Nucleus accumbens (tissue), 56 donors: ENCODE data around the gene FOXO6.

Source experiments
- DNase-seq, 56 donors: peaks; one replicate each; lab custom pipeline; 2025; lab: John Stamatoyannopoulos, UW

FOXO6 gene

GRCh38 chr1:41380979-41381691 lies 19.9 kb downstream of the FOXO6 start:
- DNase-seq = peak in 39 of 56 donors; percentile 12 to 83 (median 47)

DNA sequence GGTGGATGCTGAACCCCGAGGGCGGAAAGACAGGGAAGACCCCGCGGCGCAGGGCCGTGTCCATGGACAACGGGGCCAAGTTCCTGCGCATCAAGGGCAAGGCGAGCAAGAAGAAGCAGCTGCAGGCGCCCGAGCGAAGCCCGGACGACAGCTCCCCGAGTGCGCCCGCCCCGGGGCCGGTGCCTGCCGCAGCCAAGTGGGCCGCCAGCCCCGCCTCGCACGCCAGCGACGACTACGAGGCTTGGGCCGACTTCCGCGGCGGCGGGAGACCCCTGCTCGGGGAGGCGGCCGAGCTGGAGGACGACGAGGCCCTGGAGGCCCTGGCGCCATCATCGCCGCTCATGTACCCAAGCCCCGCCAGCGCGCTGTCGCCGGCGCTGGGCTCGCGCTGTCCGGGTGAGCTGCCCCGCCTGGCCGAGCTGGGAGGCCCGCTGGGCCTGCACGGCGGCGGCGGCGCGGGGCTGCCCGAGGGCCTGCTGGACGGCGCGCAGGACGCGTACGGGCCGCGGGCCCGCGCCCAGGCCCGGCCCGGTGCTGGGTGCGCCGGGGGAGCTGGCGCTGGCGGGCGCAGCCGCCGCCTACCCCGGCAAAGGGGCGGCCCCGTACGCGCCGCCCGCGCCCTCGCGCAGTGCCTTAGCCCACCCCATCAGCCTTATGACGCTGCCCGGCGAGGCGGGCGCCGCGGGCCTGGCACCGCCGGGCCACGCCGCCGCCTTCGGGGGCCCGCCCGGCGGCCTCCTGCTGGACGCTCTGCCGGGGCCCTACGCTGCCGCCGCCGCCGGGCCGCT lies 20.7 kb downstream of the FOXO6 start:
- peak in 4 of 56 donors; percentile 21 to 43 (median 27) for DNase-seq

- peak in 4 of 56 donors; percentile 18 to 57 (median 22) for DNase-seq
Measured at GRCh38 chr1:41382480-41383090, 21.4 kb downstream of the FOXO6 start.

DNA sequence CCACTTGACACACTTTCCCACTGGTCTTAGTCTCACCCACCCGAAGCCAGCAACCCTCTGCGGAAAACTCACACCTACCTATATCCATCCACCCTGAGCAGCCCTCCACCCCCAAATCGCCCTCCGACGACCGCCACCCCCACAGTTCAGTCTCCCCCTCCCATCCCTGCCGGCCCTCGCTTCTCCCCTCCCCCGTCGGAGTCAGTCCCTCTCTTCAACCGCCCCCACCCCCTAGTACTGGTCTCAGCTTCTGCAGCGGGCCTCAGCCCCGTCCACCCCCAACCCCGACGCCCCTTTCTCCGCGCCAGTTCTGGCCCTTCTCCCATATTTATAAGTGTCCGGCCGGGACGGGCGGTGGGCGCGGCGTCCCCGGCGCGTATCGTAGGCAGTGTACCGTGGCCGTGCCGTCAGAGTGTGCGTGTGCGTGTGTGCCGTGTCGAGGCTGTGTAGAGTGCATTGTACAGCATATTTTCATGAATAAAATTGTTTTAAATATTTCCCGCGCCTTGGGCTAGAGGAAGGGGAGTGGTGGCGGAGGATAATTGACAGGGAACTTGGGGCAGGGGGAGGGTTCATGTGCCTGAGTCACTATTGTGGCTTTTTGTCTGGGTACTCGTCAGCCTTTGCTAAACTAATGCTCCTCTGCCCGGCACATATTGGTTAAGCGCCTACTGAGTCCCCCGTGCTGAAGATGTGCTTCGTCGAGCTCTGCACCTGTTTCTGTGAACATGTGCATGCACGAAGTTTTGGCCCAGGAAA lies 22.0 kb downstream of the FOXO6 start:
- no peak for DNase-seq

- DNase-seq = no peak
Measured at GRCh38 chr1:41384579-41384978, 23.3 kb downstream of the FOXO6 start.

DNA sequence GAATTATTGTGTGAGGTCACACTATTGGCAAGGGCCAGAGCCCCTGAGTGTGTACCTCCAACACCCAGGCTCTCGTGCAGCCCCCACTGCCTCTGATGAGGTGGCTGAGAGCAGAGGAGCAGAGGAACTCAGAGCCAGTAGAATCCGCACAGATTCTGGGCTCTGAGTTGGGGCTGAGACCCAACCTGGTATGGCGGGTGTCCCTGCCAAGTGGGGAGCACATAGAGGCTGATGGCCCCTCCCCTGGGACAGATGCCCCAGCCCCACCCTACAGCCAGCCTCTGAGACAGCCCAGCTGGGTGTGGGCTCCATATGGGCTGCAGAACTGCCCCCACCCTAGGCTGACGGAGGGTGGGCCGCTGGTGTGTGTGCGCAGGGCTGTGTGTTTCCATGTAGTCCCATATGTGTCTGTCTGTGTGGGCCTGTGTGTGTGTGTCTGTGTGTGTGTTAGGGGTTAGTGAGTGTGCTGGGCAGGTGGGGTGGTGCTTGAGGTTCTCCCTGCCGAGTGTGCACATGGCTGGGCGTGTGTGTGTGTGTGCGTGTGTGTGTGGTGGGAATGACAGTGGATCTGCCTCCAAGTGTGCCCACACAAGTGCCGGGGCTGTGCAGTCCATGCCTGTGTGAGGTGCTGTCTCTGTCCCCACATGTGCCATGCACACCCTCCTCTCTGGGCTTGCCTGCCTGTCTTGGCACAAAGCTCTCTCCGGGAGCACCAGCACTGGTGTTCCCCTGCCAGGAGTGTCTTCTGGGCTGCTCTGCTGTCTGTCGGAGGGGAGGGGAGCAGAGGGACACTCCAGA lies 24.4 kb downstream of the FOXO6 start:
- DNase-seq = peak in 1 of 56 donors; percentile 28

GRCh38 chr1:41386196-41386663 lies 25.0 kb downstream of the FOXO6 start:
- no peak for DNase-seq

DNA sequence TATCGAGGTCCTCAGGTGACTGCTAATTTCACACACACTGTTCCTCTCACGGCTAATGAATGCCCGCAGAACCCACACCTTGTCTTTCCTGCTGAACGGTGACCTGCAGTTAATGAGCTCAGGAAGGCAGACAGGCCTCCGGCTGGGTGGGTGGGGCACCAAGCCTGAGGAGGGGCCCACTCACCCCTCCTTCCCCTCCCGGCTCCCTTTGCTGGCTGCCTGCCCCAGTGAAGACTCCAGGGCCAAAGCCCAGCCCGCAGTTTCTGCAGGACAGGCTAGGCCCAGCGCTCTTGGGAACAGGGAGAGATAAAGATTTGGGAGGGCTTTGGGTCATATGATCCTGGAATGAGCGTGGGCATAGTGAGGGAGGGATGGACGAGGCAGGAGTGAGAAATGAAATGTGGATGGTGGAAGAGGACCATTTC lies 26.4 kb downstream of the FOXO6 start:
- DNase-seq = peak in 29 of 56 donors; percentile 8 to 72 (median 33)

DNA sequence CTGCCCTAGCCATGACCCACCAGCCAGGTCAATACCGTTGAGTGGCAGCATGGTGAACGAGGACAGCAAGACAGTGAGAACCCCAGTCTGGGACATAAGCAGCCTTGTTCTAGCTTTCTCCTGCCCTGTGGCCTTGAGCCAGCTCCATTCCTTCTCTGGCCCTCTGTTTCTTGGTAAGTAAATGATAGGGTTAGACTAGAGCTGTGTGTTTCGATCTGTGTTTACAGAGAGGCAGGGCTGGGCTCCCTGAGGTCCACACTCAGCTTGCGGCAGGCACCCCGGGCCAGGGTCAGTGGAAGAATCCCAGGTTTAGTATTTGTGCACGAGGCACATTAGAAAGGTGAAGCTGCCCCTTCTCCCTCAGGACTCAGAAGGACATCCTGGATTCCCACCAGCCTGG lies 27.3 kb downstream of the FOXO6 start:
- no peak for DNase-seq

DNA sequence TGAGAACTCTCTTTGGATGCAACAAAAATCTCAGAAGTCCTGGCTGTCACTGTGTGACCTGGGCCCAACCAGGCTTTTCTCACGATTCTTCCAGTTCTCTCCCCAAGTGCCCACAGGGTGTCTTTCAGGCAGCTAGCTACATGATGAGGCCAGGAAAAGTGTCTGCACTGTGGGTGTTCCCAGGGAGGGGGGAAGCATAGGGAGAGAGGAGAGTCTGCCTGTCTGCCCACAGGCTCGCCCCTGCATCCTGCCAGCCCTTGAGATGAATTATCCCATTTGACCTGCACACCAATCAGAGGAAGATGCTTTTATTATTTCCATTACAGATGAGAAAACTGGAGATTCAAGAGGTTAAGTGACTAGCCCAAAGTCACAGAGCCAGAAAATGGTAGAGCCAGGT lies 27.8 kb downstream of the FOXO6 start:
- no peak for DNase-seq

- no peak for DNase-seq
Measured at GRCh38 chr1:41390166-41390565, 28.9 kb downstream of the FOXO6 start.

GRCh38 chr1:41390573-41390972 lies 29.3 kb downstream of the FOXO6 start:
- no peak for DNase-seq

DNA sequence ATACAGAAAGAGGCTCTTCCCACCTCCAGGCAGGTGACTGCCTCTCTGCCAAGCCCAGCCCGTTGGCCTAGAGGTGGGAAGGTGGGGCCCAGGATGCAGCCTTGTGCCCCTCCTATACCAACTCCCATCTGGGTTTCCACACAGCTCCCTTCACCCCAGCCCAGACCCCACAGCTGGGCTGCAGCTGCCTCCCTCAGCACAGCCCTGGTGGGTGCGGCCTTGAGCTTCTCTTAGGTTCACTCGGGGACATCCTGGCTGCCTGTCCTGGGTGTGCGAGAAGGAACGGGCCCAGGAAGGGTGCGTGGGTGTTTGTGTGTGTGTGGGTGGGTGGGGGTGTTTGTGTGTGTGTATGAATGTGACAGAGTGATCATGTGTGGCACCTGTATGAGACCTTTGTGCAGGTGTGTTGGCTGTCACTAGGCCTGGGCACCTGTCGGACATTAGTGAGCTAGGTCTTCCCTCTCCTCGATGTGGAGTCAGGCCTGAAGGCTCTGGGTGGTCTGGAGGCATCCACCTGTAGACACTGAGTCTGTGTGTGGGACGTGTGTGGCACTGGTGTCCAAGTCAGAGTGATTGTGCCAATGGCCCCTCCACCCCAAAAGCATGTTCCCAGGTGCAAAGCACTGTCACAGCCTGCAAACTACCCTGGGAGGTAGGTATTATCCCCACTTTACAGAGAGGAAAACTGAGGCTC lies 30.7 kb downstream of the FOXO6 start:
- DNase-seq = no peak

DNA sequence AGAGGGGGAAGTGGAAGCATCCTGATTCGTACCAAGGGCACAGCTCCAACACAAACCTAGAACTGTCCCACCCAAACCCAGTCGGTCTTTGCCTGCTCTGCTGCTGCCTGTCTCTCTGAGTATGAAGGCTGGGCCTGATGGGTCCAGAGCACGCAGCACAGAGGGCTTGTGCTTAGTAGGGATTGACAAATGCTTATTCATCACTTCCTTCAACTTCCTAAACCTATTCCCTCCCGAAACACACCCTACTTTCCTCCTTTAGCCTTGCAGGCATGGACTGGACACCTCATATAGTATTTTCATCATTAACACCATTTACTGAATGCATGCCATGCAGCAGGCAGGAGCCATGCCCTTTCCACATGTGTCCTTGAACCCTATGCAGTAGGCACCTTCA lies 31.3 kb downstream of the FOXO6 start:
- no peak for DNase-seq

DNA sequence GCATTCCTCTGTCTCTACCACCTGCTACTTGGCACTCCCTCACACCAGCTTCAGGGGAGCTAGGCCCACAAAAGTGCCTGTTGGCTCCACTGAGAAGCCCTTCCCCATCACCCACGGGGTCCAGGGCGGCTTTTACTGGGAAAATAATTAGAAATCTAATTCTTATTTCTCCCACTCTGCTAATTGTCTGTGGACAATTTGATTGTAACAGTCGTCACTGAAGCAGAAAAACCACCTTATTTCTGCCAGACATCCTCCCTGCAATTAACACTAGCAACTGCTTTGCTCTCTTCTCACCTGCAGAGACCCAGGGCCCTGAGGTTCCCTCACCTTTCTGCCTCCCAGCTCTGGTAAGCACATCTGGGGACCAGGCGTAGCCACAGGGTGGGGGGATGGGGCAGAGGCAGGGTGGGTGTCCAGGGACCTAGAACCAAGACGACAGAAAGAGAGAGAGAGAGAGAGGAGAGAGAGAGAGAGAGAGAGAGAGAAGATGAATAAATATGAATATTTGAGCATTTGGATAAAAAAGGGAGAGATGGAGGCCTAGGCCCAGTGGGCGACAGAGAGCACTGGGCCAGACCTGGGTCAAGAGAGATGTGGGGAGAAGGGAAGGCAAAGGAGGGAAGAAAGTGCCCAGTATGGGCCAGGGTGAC lies 32.6 kb downstream of the FOXO6 start:
- DNase-seq = no peak

DNA sequence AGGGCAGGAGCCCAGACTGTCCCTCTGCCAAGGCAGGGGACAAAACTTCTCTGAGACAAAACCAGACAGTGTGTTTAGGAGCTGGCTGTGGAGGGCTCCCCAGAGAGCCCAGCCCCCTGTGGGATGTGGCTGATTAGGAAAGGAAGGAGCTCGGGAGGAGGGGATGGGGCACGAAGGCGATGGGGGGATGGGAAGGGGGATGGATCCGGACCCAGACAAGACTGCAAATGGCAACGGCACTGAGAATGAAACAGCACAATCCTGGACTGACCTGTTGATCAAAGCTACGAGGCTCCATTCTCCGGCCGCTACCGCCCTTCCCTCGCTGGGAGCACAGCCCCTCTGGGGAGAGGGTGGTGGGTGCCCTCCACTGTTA lies 33.1 kb downstream of the FOXO6 start:
- no peak for DNase-seq

DNA sequence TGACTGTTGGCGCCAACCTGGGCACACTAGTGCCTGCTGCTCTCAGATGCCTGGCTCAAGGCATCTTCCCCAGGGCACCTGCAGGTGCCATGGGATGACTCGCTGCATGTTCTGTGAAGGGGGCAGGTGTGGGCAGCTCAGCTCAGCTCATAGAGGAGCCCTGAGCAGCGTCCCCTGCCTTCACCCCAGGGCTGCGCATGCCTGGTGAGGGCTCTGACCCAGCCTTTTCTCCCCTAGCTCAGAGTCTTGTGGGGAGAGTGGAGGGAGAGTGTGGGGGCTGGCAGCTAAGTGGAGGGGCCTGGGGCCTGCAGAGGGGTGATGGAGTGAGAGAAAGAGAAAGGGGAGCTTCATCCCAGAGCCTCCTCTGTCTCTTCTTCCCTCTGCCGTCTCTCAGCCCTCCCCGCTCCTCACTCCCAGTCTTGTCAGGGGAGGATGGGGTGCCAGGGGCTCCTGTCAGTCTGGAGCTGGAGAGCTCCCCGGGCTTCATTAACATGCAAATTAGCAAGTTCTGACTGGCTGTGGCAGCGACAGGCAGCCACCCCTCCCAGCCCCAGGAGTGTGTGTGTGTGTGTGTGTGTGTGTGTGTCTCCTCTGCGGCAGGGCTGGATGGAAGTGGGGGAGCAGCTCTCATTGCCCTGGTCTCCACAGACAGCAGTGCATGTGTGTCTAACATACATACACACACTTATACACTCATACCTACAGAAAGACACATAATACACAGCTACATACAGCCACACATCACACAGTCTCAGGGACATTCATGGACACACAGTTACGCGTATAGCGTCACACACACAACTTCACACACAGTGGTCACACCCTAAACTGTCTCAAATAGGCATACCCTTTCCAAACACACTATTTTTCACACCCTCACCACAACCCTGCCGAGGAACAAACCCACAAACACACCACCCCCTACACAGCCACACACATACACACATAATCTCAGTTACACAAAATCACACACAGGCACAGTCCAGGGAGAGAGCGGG lies 34.0 kb downstream of the FOXO6 start:
- DNase-seq = peak in 48 of 56 donors; percentile 11 to 89 (median 55)
